ENCODE data around the gene BRD3. TPM values are rescaled to one million over a fixed set of nuclear protein-coding genes. Genes with fewer than 3 reads are reported as not detected.

Gene BRD3
- total RNA-seq, 2 experiments from 2014 or later: 33.3 to 43.5 TPM

DNA sequence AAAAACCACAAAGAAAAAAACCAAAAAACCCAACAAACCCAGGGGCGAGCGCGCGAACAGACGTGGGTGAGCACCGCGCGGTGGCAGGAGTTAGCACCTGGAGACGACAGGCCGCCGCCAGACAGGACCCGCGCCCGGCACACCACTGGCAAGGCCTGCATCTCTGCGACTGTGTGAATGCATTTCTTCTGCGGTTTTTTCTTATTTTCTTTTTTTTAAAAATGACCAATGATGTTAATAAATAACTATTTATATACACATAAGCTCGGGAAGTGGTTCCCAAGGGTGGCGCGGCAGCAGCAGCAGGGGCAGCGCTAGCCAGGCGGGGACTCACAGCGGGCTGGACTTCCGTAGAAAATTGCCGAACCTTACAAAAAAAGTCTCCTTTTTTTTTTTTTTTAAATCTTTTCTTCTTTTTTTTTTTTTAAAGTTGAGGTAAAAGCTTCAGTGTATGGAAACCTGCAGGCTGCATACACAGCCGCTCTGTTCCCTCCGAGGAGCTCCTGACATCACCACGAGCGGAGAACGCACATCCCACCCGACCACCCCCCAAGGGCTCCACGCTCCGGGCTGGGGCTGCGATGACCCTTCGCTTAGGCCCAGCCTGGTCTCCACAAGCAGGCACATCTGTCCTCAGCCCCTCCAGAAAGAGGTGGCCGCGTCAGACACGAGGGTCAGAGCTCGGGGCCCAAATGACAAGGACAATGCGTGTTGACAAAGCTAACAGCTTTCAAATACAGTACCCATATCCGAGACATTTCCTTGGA lies 35.2 kb downstream of the BRD3 start:
- Mint-ChIP-seq H3K27ac (no peak overlapping the region), H3K9me3 (ENCODE audit: low read depth) (no peaks in the 10 kb centered on the region), H3K27me3 (no peaks in the 10 kb centered on the region), H3K36me3 (peaks cover 16% of the 10 kb centered on the region), H3K4me1 (no peaks in the 10 kb centered on the region), H3K4me3 (no peak overlapping the region)
- DNase-seq (no peak), ATAC-seq (no peak)
- CTCF ChIA-PET: interaction anchor here (0.7 kb wide), 1 partner anchor 65 kb away, joined by 4 read pairs; no protein-coding TSS in a partner anchor

DNA sequence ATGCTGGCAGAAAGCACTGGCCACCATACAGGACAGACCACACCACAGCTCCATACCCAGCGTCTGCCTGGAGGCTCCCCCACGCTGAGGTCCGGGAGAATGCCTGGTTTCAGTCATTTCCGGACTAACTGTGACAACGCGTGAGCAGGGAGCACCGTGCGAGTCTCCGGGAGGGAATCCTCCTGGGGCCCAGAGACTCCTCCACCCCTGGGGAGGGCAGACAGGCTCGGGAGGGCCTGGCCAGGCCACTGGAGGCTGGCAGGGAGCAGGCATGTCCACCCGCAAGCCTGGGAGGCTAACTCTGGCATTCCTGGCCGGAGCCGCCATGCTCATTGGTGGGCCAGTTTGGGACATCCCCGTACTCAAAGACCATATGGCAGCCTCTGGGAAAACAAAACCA lies 36.0 kb downstream of the BRD3 start:
- no peaks in the 10 kb centered on the region for H3K27me3 Mint-ChIP-seq
- H3K9me3 Mint-ChIP-seq (ENCODE audit: low read depth): no peaks in the 10 kb centered on the region
- H3K4me3 Mint-ChIP-seq: no peak overlapping the region
- CTCF ChIA-PET: no interaction called here
- ATAC-seq: no peak
- no peak overlapping the region for H3K27ac Mint-ChIP-seq
- no peak for DNase-seq
- no peaks in the 10 kb centered on the region for H3K4me1 Mint-ChIP-seq
- peaks cover 12% of the 10 kb centered on the region for H3K36me3 Mint-ChIP-seq

DNA sequence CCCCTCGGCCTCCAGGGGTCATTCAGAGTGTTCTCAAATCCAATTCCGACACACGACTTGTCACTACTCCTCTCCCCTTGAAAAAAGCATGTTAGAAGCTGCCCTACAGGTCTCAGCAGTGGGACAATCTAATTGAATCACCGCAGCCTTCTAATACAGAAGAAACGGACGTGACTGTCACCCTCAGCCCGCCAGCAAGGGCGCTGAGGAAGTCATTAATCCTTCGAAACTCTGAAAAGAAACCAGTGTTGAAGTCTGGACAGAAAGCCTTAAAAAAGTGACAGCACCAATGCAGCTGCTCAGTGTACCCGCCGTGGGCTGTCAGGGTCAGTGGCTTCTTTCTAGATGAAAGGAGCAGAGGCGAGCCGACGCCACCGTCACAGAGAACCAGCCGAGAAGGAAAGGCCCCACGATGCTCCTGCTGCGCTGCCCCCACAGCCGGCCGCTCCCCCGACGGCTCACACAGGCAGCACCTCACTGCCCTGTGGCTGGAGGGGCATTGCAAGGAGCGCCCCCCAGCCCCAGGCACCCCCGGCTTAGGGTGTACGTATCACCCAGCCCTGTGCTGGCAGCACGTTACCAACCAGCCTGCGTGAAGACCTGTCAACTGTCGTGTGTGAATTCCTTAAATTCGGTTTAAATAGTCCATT lies 36.9 kb downstream of the BRD3 start:
- no peak overlapping the region for H3K4me3 Mint-ChIP-seq
- H3K27ac Mint-ChIP-seq: no peak overlapping the region
- H3K4me1 Mint-ChIP-seq: peaks cover 3% of the 10 kb centered on the region
- no peaks in the 10 kb centered on the region for H3K27me3 Mint-ChIP-seq
- no peaks in the 10 kb centered on the region for H3K9me3 Mint-ChIP-seq (ENCODE audit: low read depth)
- no peak for ATAC-seq
- CTCF ChIA-PET: interaction anchor here (0.7 to 1.1 kb wide), 2 partner anchors 37 to 1457 kb away, joined by 3 to 5 read pairs; no protein-coding TSS in a partner anchor
- no peak for DNase-seq
- peaks cover 10% of the 10 kb centered on the region for H3K36me3 Mint-ChIP-seq

DNA sequence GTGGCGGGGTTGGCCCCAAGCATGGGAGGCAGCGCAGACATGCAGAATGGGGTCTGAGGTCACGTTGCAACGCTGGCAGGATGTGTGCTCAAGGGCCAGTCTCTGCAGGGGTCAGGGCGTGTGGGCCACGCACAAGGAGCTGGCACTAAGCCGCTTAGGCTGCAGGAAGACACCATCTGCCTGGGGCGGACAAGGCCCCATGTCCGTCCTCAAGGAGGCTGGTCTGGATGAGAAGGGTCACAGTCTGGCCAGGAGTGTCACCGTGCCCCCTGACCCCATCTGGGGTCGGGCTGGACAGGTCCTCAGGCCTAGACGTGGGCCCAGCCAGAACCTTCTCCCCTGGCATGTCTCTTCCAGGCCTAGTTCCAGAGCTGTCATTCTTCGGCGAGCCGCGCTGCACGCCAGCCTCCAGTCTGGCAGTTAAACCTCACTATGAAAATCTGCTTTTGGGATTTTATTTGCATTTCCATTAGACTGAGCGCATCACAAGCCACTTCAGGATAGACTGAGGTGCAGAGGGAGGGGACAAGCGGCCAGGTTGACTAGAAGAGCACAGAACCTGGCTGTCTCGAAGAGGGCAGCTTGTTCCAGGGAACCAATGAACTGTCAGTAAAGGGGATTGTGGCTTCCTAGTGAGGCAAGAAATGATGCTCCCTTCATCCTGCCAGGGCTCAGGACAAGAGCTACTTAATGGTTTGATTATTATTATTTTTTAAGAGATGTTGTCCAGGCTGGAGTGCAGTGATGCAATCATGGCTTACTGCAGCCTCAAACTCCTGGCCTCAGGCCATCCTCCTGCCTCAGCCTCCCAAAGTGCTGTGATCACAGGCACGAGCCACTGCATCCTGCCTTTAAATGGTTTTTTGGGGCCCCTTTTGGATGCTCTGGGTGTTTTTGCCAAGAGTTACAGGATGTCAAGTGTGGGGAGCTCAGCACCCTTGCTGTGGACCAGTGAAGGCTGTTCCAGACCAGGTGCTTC lies 38.3 kb downstream of the BRD3 start:
- Mint-ChIP-seq H3K4me3 (no peak overlapping the region), H3K4me1 (peaks cover 3% of the 10 kb centered on the region), H3K27me3 (no peaks in the 10 kb centered on the region), H3K36me3 (peaks cover 8% of the 10 kb centered on the region), H3K27ac (no peak overlapping the region), H3K9me3 (ENCODE audit: low read depth) (no peaks in the 10 kb centered on the region)
- ATAC-seq (no peak), DNase-seq (no peak)
- CTCF ChIA-PET: no interaction called here

DNA sequence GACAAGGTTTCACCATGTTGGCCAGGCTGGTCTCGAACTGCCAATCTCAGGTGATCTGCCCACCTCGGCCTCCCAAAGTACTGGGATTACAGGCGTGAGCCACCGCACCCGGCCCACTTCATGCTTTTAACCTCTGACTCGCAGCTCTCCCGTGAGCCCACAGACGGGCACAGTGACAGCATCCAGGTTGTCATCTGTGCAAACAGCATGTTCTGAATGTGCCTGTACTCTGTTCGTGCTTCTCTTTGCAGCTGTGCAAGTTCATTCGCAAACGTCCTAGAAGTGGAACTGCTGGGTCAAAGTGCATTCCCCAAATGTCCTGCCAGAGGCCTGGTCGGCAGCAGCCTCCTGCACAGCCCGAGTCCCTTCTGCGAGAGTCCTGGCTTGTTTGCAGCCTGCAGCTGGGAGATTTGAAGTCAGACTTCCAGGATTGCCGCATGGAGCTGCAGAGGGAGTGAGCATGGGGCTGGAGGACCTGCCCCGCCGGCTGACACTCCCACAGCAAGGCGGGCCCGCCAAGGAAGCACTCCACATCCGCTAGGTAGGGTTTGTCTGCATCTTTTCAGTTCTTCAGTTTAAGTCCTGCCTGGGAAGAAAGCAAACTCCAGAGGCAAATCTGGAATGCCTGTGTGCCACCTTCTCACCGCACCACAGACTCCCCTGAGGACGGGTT lies 39.1 kb downstream of the BRD3 start:
- H3K4me1 Mint-ChIP-seq: peaks cover 7% of the 10 kb centered on the region

DNA sequence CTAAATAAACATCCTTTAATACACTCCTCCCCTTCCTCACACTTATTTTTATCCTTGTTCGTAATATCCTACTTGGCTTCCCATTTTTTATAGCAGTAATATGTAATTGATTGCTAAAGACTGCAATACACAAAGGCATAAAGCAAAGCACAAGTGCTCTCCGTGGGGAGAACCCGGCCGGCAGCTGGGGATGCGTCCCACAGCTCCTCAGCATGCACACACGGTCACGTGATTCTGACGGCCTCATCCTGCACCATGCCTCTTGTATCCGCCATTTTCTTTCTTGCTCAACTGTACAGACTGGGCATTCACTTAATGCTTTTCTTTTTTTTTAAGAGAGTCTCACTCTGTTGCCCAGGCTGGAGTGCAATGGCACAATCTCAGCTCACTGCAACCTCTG lies 39.8 kb downstream of the BRD3 start:
- peaks cover 5% of the 10 kb centered on the region for H3K36me3 Mint-ChIP-seq
- no peak overlapping the region for H3K4me3 Mint-ChIP-seq
- DNase-seq: no peak
- H3K27ac Mint-ChIP-seq: no peak overlapping the region
- no peak for ATAC-seq
- CTCF ChIA-PET: interaction anchor here (1.2 kb wide), 1 partner anchor 34 kb away, joined by 4 read pairs; no protein-coding TSS in a partner anchor
- no peaks in the 10 kb centered on the region for H3K9me3 Mint-ChIP-seq (ENCODE audit: low read depth)
- no peaks in the 10 kb centered on the region for H3K27me3 Mint-ChIP-seq
- peaks cover 7% of the 10 kb centered on the region for H3K4me1 Mint-ChIP-seq

More for the DNA sequence above, 39.1 kb downstream of the BRD3 start:
- Mint-ChIP-seq H3K9me3 (ENCODE audit: low read depth) (no peaks in the 10 kb centered on the region), H3K4me3 (no peak overlapping the region), H3K36me3 (peaks cover 8% of the 10 kb centered on the region), H3K27me3 (no peaks in the 10 kb centered on the region), H3K27ac (no peak overlapping the region)
- CTCF ChIA-PET: no interaction called here
- ATAC-seq: no peak
- no peak for DNase-seq

DNA sequence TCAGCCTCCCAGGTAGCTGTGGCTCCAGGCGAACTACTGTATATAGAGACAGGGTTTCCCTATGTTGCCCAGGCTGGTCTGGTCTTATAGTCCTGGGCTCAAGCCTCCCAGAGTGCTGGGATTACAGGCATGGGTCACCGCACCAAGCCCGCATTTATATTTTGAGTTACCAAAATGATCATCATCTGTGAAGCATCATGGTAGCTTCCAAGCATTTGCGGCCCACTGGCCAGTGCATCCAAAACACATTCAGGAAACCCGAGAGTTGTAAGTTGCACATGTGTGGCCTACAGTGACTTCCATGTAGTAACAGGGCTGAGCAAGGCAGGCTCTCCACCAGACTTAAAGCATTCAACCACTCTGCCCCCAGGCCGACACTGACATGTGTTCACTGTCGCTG lies 40.3 kb downstream of the BRD3 start:
- peaks cover 5% of the 10 kb centered on the region for H3K36me3 Mint-ChIP-seq
- no peak overlapping the region for H3K27ac Mint-ChIP-seq
- H3K9me3 Mint-ChIP-seq (ENCODE audit: low read depth): no peaks in the 10 kb centered on the region
- peaks cover 7% of the 10 kb centered on the region for H3K4me1 Mint-ChIP-seq
- CTCF ChIA-PET: interaction anchor here (1.2 to 2.5 kb wide), 2 partner anchors 33 to 41 kb away, joined by 4 to 11 read pairs; no protein-coding TSS in a partner anchor
- DNase-seq: no peak
- H3K4me3 Mint-ChIP-seq: no peak overlapping the region
- ATAC-seq: no peak
- no peaks in the 10 kb centered on the region for H3K27me3 Mint-ChIP-seq

DNA sequence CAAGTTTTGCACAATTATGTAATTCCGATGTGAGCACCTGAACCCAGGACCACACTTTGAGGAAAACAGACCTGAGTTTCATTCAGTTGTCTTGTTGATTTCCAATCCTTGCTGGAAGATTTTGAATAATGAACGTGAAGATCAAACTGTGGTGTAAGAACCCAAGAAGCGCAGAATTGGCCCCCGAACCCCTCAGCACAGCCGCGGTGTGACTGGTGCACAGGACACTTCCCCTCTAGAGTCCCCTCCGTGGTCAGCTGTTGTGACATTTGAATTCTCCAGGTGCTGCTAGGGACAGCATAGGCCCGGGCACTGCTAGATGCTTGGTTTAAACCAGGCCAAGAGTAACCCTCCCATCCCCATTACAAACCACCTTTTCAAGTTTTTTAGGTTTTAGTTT lies 40.8 kb downstream of the BRD3 start:
- ATAC-seq (no peak), DNase-seq (no peak)
- CTCF ChIA-PET: interaction anchor here (1.2 to 2.5 kb wide), 4 partner anchors 33 to 72 kb away, joined by 4 to 11 read pairs (median 4); no protein-coding TSS in a partner anchor
- Mint-ChIP-seq H3K36me3 (peaks cover 5% of the 10 kb centered on the region), H3K27me3 (peaks cover 2% of the 10 kb centered on the region), H3K4me1 (peaks cover 7% of the 10 kb centered on the region), H3K27ac (no peak overlapping the region), H3K4me3 (peak overlapping the region; percentile 75), H3K9me3 (ENCODE audit: low read depth) (no peaks in the 10 kb centered on the region)

DNA sequence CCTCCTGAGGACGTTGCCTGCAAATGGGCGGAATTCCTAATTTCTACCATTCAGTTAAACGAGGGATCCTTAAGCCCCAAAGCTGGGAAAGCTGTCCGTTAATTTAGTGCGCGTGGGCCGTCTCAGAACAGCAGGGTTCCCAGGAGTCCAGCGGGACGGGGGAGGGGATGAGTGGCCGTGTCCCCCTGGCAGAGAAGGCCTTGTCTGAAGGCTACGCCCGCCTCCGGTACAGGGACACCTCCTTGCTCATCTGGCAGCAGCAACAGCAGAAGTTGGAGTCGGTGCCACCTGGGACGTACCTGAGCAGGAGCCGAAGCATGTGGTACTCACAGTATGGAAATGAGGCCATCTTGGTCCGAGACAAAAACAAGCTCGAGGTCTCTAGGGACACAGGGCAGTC lies 41.2 kb downstream of the BRD3 start:
- no peak for DNase-seq
- ATAC-seq: no peak
- H3K9me3 Mint-ChIP-seq (ENCODE audit: low read depth): no peaks in the 10 kb centered on the region
- H3K4me1 Mint-ChIP-seq: peaks cover 7% of the 10 kb centered on the region
- H3K27ac Mint-ChIP-seq: no peak overlapping the region
- H3K4me3 Mint-ChIP-seq: peak overlapping the region; percentile 75
- H3K36me3 Mint-ChIP-seq: peaks cover 5% of the 10 kb centered on the region
- H3K27me3 Mint-ChIP-seq: peaks cover 2% of the 10 kb centered on the region
- CTCF ChIA-PET: interaction anchor here (1.2 to 2.5 kb wide), 5 partner anchors 32 to 73 kb away, joined by 4 to 12 read pairs (median 4); no protein-coding TSS in a partner anchor

DNA sequence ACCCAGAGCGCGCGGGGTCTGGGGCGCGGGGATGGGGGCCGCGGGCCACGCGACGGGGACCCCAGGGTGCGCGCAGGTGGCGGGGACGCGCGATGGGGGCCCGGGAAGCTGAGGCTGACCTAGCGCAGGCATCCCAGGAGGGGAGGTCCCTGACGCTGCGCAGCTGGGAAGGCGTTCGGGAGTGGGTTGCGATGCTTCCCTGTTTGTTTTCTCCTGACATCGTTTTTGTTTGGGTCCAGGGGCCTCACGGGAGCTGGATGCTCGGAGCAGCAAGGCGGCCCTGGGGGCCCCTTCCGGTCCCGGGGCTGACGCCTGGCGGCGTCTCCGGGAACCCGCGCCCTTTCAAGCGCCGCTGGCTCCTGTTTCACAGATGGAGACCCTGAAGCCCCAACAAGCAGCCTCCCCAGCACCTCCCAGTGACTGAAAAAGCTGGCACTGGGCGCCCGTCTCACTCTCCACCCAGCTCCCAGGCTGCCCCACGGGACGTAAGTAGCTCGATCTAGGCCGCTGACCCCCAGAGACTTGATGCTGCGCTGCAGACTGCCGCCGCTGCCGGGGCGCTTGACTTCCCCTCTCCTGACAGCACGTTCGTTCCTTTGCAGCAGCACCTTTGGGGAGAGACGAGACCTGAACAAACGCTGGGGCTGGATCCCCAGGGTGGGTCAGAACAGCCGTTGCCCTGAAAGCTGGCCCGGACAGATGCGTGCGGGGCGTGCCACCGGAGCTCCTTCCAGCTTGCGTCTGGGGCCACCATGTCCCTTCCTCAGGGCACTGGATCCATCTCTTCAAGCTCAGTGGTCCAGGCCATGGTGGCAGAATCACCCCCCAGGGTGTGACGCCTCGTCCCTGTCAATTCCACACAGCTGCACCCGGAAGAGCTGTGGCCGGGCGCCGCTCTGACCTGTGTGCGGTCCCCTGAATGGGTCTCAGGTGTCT lies 42.0 kb downstream of the BRD3 start:
- Mint-ChIP-seq H3K9me3 (ENCODE audit: low read depth) (no peaks in the 10 kb centered on the region), H3K27me3 (peaks cover 2% of the 10 kb centered on the region), H3K27ac (peak overlapping the region; percentile 68), H3K36me3 (peaks cover 5% of the 10 kb centered on the region), H3K4me1 (peaks cover 7% of the 10 kb centered on the region), H3K4me3 (peak overlapping the region; percentile 75)
- peak; percentile 52 for ATAC-seq
- CTCF ChIA-PET: interaction anchor here (1.2 to 2.5 kb wide), 5 partner anchors 32 to 73 kb away, joined by 4 to 12 read pairs (median 4); no protein-coding TSS in a partner anchor
- DNase-seq: peak; percentile 72

DNA sequence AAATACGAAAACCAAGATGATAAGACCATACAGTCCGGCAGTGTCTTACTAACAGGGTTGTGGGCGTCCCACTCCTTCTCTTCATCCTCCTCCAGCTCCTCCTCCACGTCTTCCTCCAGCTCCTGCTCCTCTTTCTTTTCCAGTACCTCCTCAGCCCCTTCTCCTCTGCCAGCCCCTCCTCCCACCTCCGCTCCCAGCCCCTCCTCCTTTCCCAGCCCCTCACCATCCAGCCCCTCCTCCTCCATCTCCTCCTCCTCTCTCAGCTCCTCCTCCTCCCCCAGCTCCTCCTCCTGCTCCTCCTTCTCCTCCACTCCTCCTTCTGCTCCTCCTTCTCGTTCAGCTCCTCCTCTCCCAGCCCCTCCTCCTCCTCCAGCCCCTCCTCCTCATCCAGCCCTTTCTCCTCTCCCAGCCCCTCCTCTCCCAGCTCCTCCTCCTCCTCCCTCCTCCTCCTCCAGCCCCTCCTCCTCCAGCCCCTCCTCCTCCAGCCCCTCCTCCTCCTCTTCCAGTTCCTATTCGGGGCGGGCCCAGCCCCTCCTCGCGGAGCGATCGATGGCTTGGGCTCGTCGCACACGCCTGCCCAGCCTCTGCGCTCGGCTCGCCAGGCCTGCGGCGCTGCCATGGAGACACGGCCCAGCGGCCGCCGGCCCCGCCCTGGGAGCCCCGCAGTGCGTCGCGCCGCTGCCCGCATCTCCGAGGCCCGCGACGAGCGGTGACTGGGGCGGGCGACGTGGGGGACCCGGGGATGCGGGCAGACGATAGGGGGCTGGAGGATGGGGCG lies 42.8 kb downstream of the BRD3 start, which contains the start of gene BRD3OS:
TSS of gene BRD3OS (plus strand) at position 654 of the 778 bp plus-strand sequence. CDS start 1,267 bp downstream, outside the sequence.
- Mint-ChIP-seq H3K4me3 (peak within 1 kb of the TSS; percentile 75), H3K36me3 (peaks cover 5% of the 10 kb centered on the region), H3K9me3 (ENCODE audit: low read depth) (no peaks in the 10 kb centered on the region), H3K4me1 (peaks cover 7% of the 10 kb centered on the region), H3K27me3 (peaks cover 2% of the 10 kb centered on the region), H3K27ac (peak within 1 kb of the TSS; percentile 68)
- CTCF ChIA-PET: interaction anchor here (1.2 to 2.5 kb wide), 4 partner anchors 31 to 74 kb away, joined by 4 to 12 read pairs (median 8); no protein-coding TSS in a partner anchor
- DNase-seq (peak; percentile 96), ATAC-seq (peak; percentile 92)

All from activated CD8-positive, alpha-beta memory T cell treated with anti-CD3 and anti-CD28 coated beads, Interleukin-2, amount 10 ng/mL, durations not matched to agents 7 days and 5 days (primary cell).